H9 (cell line): ENCODE results near the gene MALRD1. TPM values are rescaled to one million over a fixed set of nuclear protein-coding genes. Genes with fewer than 3 reads are reported as not detected.

Experiments
- DNase-seq: peaks from one replicate; pipeline ENCODE4 v3.0.0-alpha.2; 2017
- H2AFZ ChIP-seq: one replicate; pipeline ENCODE4 v1.6.1; 2013; ENCODE audit warnings: mild to moderate bottlenecking, low read length, control low read depth, moderate library complexity
- H2AK5ac ChIP-seq: 2 replicates; pipeline ENCODE4 v1.6.1; 2013; ENCODE audit warnings: low read length, control low read depth, mixed read lengths; ENCODE audit not compliant: insufficient read length
- H2BK120ac ChIP-seq: one replicate; pipeline ENCODE4 v1.6.1; 2013; ENCODE audit warnings: low read depth, mild to moderate bottlenecking, low read length, control low read depth, inconsistent platforms; ENCODE audit not compliant: poor library complexity, severe bottlenecking
- H2BK12ac ChIP-seq: 2 replicates; pipeline ENCODE4 v1.6.1; 2013; ENCODE audit warnings: low read length, control low read depth, mixed read lengths, low read depth; ENCODE audit not compliant: insufficient read length
- H2BK15ac ChIP-seq: 2 replicates; pipeline ENCODE4 v1.6.1; 2013; ENCODE audit warnings: low read depth, low read length, control low read depth
- H2BK20ac ChIP-seq: one replicate; pipeline ENCODE4 v1.6.1; 2013; ENCODE audit warnings: low read depth, mild to moderate bottlenecking, low read length, control low read depth, inconsistent platforms; ENCODE audit not compliant: poor library complexity, severe bottlenecking
- H2BK5ac ChIP-seq: 2 replicates; pipeline ENCODE4 v1.6.1; 2013; ENCODE audit warnings: low read length, control low read depth, mixed read lengths; ENCODE audit not compliant: insufficient read length
- H3K14ac ChIP-seq: 2 replicates; pipeline ENCODE4 v1.6.1; 2013; ENCODE audit warnings: low read length, control low read depth; ENCODE audit not compliant: insufficient read depth
- H3K18ac ChIP-seq: 2 replicates; pipeline ENCODE4 v1.6.1; 2013; ENCODE audit warnings: low read depth, mild to moderate bottlenecking, mixed read lengths, low read length, control low read depth; ENCODE audit not compliant: insufficient read length
- H3K23ac ChIP-seq: 2 replicates; pipeline ENCODE4 v1.6.1; 2013; ENCODE audit warnings: low read length, control low read depth, mixed read lengths, low read depth; ENCODE audit not compliant: insufficient read length
- H3K23me2 ChIP-seq: 2 replicates; pipeline ENCODE4 v1.6.1; 2013; ENCODE audit warnings: low read depth, mild to moderate bottlenecking, mixed read lengths, low read length, control low read depth; ENCODE audit not compliant: insufficient read length, poor library complexity, severe bottlenecking
- H3K27ac ChIP-seq: 2 replicates; pipeline ENCODE4 v1.5.1; 2013; ENCODE audit warnings: low read length, control low read depth, mixed read lengths, low read depth; ENCODE audit not compliant: insufficient read length
- H3K27me3 ChIP-seq: 2 replicates; pipeline ENCODE4 v1.6.1; 2013; ENCODE audit warnings: low read length, control low read depth, inconsistent platforms; ENCODE audit not compliant: insufficient read depth
- H3K4ac ChIP-seq: 2 replicates; pipeline ENCODE4 v1.6.1; 2013; ENCODE audit warnings: low read depth, mild to moderate bottlenecking, control low read depth, inconsistent platforms, low read length, moderate library complexity
- H3K4me1 ChIP-seq: 2 replicates; pipeline ENCODE4 v1.6.1; 2013; ENCODE audit warnings: low read length, control low read depth, inconsistent platforms; ENCODE audit not compliant: insufficient read depth
- H3K4me2 ChIP-seq: 2 replicates; pipeline ENCODE4 v1.6.1; 2013; ENCODE audit warnings: low read length, control low read depth, mixed read lengths; ENCODE audit not compliant: insufficient read length, insufficient read depth
- H3K56ac ChIP-seq: 2 replicates; pipeline ENCODE4 v1.6.1; 2013; ENCODE audit warnings: low read depth, mild to moderate bottlenecking, mixed read lengths, low read length, control low read depth; ENCODE audit not compliant: insufficient read length
- H3K79me1 ChIP-seq: 2 replicates; pipeline ENCODE4 v1.6.1; 2013; ENCODE audit warnings: low read depth, mild to moderate bottlenecking, moderate library complexity, low read length, control low read depth, inconsistent platforms; ENCODE audit not compliant: insufficient read depth, poor library complexity, severe bottlenecking
- H3K79me2 ChIP-seq: 2 replicates; pipeline ENCODE4 v1.6.1; 2013; ENCODE audit warnings: low read length, control low read depth, inconsistent platforms; ENCODE audit not compliant: insufficient read depth
- H3K9ac ChIP-seq: 2 replicates; pipeline ENCODE4 v1.6.1; 2013; ENCODE audit warnings: low read length, control low read depth, mixed read lengths; ENCODE audit not compliant: insufficient read length; ENCODE audit errors: extremely low read depth
- H3K9me3 ChIP-seq: one replicate; pipeline ENCODE4 v1.6.1; 2013; ENCODE audit warnings: low read depth, low read length, inconsistent platforms; ENCODE audit not compliant: control insufficient read depth
- H3T11ph ChIP-seq: one replicate; pipeline ENCODE4 v1.6.1; 2013; ENCODE audit warnings: mild to moderate bottlenecking, low read length, control low read depth, inconsistent platforms
- H4K20me1 ChIP-seq: one replicate; pipeline ENCODE4 v1.6.1; 2013; ENCODE audit not compliant: control insufficient read depth, insufficient read length, insufficient read depth
- H4K5ac ChIP-seq: 2 replicates; pipeline ENCODE4 v1.6.1; 2013; ENCODE audit warnings: low read depth, mild to moderate bottlenecking, mixed read lengths, low read length, control low read depth; ENCODE audit not compliant: insufficient read length
- H4K8ac ChIP-seq: replicated peaks from 2 replicates; pipeline ENCODE4 v1.6.1; 2013; ENCODE audit warnings: low read length, control low read depth, mixed read lengths, low read depth; ENCODE audit not compliant: insufficient read length
- H4K91ac ChIP-seq: 2 replicates; pipeline ENCODE4 v1.6.1; 2013; ENCODE audit warnings: low read depth, mild to moderate bottlenecking, moderate library complexity, mixed read lengths, low read length, control low read depth; ENCODE audit not compliant: insufficient read length
- H3K27ac Mint-ChIP-seq, 3 experiments: 2 replicates in 2 of 3; 3 replicates in 1 of 3; pipeline ENCODE4 v1.8.0; 2020 to 2021; ENCODE audit warnings: mixed read lengths in 3 of 3, mild to moderate bottlenecking in 1 of 3, moderate library complexity in 1 of 3
- H3K27me3 Mint-ChIP-seq: 2 replicates; pipeline ENCODE4 v1.8.0; 2021; ENCODE audit warnings: low read depth, mild to moderate bottlenecking, moderate library complexity, mixed read lengths
- H3K36me3 Mint-ChIP-seq, 3 experiments: 2 replicates in 2 of 3; 3 replicates in 1 of 3; pipeline ENCODE4 v1.8.0; 2020 to 2021; ENCODE audit warnings: low read depth in 3 of 3, mixed read lengths in 3 of 3; ENCODE audit not compliant: insufficient read depth in 1 of 3
- H3K4me1 Mint-ChIP-seq, 2 experiments: 2 replicates each; pipeline ENCODE4 v1.8.0; 2020; ENCODE audit warnings: mixed read lengths in 2 of 2
- H3K4me3 Mint-ChIP-seq, 2 experiments: 2 replicates in 1 of 2; 3 replicates in 1 of 2; pipeline ENCODE4 v1.8.0; 2020 to 2021; ENCODE audit warnings: mild to moderate bottlenecking in 2 of 2, mixed read lengths in 2 of 2, moderate library complexity in 1 of 2
- H3K9me3 Mint-ChIP-seq, 2 experiments: 2 replicates in 1 of 2; 3 replicates in 1 of 2; pipeline ENCODE4 v1.8.0; 2020; ENCODE audit warnings: mild to moderate bottlenecking in 2 of 2, mixed read lengths in 2 of 2, moderate library complexity in 1 of 2
- CTCF ChIP-seq: fragments of 200-600 bp; sonication (generic); conservative IDR thresholded peaks from 3 replicates; pipeline ENCODE4 v1.8.0; 2021; ENCODE audit warnings: antibody characterized with exemption, mild to moderate bottlenecking
- WGBS: extraction: QIAGEN DNeasy Blood & Tissue Kit; methylation state at CpG from one replicate; pipeline ENCODE4 v1.1.7; 2013; ENCODE audit warnings: missing lambda C conversion rate, low lambda C conversion rate, mixed read lengths; ENCODE audit not compliant: insufficient read length; ENCODE audit errors: extremely low coverage; 5-methylcytosine and 5-hydroxymethylcytosine counted together
- total RNA-seq: library from RNA; stranded (reverse); gene quantifications from 2 replicates; pipeline ENCODE4 v1.2.1, GENCODE V29; 2021

Gene MALRD1
- total RNA-seq, 1 experiment from 2014 or later, result 0.20 TPM

- H3K27me3 Mint-ChIP-seq, result no peaks in the 10 kb centered on the region
- no peak for TF ChIP-seq CTCF
- H4K20me1 ChIP-seq, result no peaks in the 10 kb centered on the region
- H3K4ac ChIP-seq, result no peak overlapping the region
- no peak overlapping the region for H3T11ph ChIP-seq
- no CpG with 5 or more reads among the region's 3 CpGs for WGBS
- no peak overlapping the region for H3K14ac ChIP-seq
- H3K27me3 ChIP-seq, result no peaks in the 10 kb centered on the region
- H2AK5ac ChIP-seq, result no peak overlapping the region
- no peak overlapping the region for H3K56ac ChIP-seq
- no peak overlapping the region for H3K27ac ChIP-seq
- no peak for DNase-seq
- H4K91ac ChIP-seq, result no peak overlapping the region
- H3K4me3 Mint-ChIP-seq, result no peak overlapping the region
- peaks cover 8 to 19% of the 10 kb centered on the region in 2 experiments for H3K4me1 Mint-ChIP-seq
- no peaks in the 10 kb centered on the region for H3K9me3 ChIP-seq
- H3K23ac ChIP-seq, result no peak overlapping the region
- no peaks in the 10 kb centered on the region for H3K79me1 ChIP-seq
- 0 out of 2 replicates have a peak, but pooled peaks cover 2% of the 10 kb centered on the region for H3K4me1 ChIP-seq
- H2BK15ac ChIP-seq, result no peak overlapping the region
- H2BK5ac ChIP-seq, result no peak overlapping the region
- no peak overlapping the region for H2BK12ac ChIP-seq
- no peak overlapping the region for H3K18ac ChIP-seq
- peaks cover 0 to 2% (median 2%) of the 10 kb centered on the region in 3 experiments; a peak in 2 of 7 replicates for H3K36me3 Mint-ChIP-seq
- no peak overlapping the region for H3K27ac Mint-ChIP-seq
- no peak overlapping the region for H3K4me2 ChIP-seq
- H3K23me2 ChIP-seq, result no peaks in the 10 kb centered on the region
- peaks cover 2 to 3% of the 10 kb centered on the region in 2 experiments; a peak in 2 of 5 replicates for H3K9me3 Mint-ChIP-seq
- no peaks in the 10 kb centered on the region for H3K79me2 ChIP-seq
- H4K8ac ChIP-seq, result no peak overlapping the region
- no peak overlapping the region for H4K5ac ChIP-seq
- H2BK20ac ChIP-seq, result no peak overlapping the region
- H2BK120ac ChIP-seq, result no peak overlapping the region
- no peak overlapping the region for H3K9ac ChIP-seq
- H2AFZ ChIP-seq, result no peak overlapping the region
Observed at GRCh38 chr10:19097151-19097550, 48.5 kb downstream of the MALRD1 start.
